ENCODE data around the gene SVIL. TPM values are rescaled to one million over a fixed set of nuclear protein-coding genes. Genes with fewer than 3 reads are reported as not detected.

The SVIL gene
- total RNA-seq, 1 donor from 2014 or later = 25.1 TPM

DNA sequence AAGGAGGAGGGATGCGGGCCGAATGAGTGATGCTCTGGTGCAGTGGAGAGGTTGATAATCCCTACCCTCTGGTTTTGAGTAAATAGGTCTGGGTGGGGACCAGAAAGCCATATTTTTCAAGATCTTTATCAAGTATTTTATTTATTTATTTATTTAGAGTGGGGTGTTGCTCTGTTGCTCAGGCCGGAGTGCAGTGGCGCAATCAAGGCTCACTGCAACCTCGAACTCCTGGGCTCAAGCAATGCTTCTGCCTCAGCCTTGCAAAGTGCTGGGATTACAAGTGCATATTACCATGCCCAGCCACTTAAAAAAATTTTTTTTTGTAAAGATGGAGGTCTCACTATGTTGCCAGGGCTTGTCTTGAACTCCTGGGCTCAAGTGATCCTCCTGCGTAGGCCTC lies 21.6 kb downstream of the SVIL start:
- Mint-ChIP-seq H3K27ac (no peak overlapping the region), H3K36me3 (peaks cover 10% of the 10 kb centered on the region), H3K9me3 (peaks cover 13% of the 10 kb centered on the region), H3K4me1 (peaks cover 21% of the 10 kb centered on the region), H3K27me3 (ENCODE audit: insufficient read depth, low read depth) (peaks cover 2% of the 10 kb centered on the region), H3K4me3 (no peak overlapping the region)
- H2AFZ ChIP-seq (replicated peaks) = no peak overlapping the region
- no peak overlapping the region for H3K4me2 ChIP-seq
- no peaks in the 10 kb centered on the region for H3K27me3 ChIP-seq
- no peak for DNase-seq (ENCODE audit: low spot score)
- H3K4me3 ChIP-seq = no peak overlapping the region
- H3K79me2 ChIP-seq (ENCODE audit: low read depth) = peaks cover 35% of the 10 kb centered on the region
- peaks cover 17% of the 10 kb centered on the region for H3K4me1 ChIP-seq
- H3K9ac ChIP-seq = no peak overlapping the region
- no peaks in the 10 kb centered on the region for H3K36me3 ChIP-seq
- H4K20me1 ChIP-seq (ENCODE audit: low read depth) = peaks cover 13% of the 10 kb centered on the region
- H3K9me3 ChIP-seq (ENCODE audit: low read depth) = no peaks in the 10 kb centered on the region
- H3K27ac ChIP-seq = no peak overlapping the region
- peaks cover 3% of the 10 kb centered on the region for H3F3A ChIP-seq (ENCODE audit: low read depth)
- no peak for TF ChIP-seq EZH2 (IDR thresholded peaks at IDR 0.05)
- no peak for TF ChIP-seq CTCF (IDR thresholded peaks at IDR 0.05)
- no peak for TF ChIP-seq EZH2phosphoT487 (IDR thresholded peaks at IDR 0.05)

GRCh38 chr10:29612657-29613056 lies 22.1 kb downstream of the SVIL start:
- Histone ChIP-seq H3K9ac (no peak overlapping the region), H2AFZ (replicated peaks) (no peak overlapping the region), H3K36me3 (no peaks in the 10 kb centered on the region), H4K20me1 (ENCODE audit: low read depth) (peaks cover 12% of the 10 kb centered on the region), H3F3A (ENCODE audit: low read depth) (no peaks in the 10 kb centered on the region), H3K27ac (no peak overlapping the region), H3K9me3 (ENCODE audit: low read depth) (no peaks in the 10 kb centered on the region), H3K4me1 (peaks cover 11% of the 10 kb centered on the region), H3K4me3 (no peak overlapping the region), H3K4me2 (no peak overlapping the region), H3K79me2 (ENCODE audit: low read depth) (peaks cover 33% of the 10 kb centered on the region), H3K27me3 (no peaks in the 10 kb centered on the region)
- Mint-ChIP-seq H3K27ac (no peak overlapping the region), H3K36me3 (peaks cover 10% of the 10 kb centered on the region), H3K4me3 (no peak overlapping the region), H3K9me3 (peaks cover 13% of the 10 kb centered on the region), H3K27me3 (ENCODE audit: insufficient read depth, low read depth) (peaks cover 2% of the 10 kb centered on the region), H3K4me1 (peaks cover 16% of the 10 kb centered on the region)
- TF ChIP-seq EZH2phosphoT487 (IDR thresholded peaks at IDR 0.05) (no peak), EZH2 (IDR thresholded peaks at IDR 0.05) (no peak), CTCF (IDR thresholded peaks at IDR 0.05) (no peak)
- DNase-seq (ENCODE audit: low spot score) = no peak

GRCh38 chr10:29611781-29612381 lies 22.9 kb downstream of the SVIL start:
- no peak overlapping the region for H3K4me3 Mint-ChIP-seq
- H3K4me2 ChIP-seq = no peak overlapping the region

More at GRCh38 chr10:29611781-29612381, 22.9 kb downstream of the SVIL start:
- Histone ChIP-seq H3K4me3 (no peak overlapping the region), H3K79me2 (ENCODE audit: low read depth) (peaks cover 25% of the 10 kb centered on the region), H3K27ac (no peak overlapping the region), H3K36me3 (no peaks in the 10 kb centered on the region), H3K27me3 (no peaks in the 10 kb centered on the region), H3F3A (ENCODE audit: low read depth) (no peaks in the 10 kb centered on the region), H3K4me1 (peaks cover 10% of the 10 kb centered on the region), H2AFZ (replicated peaks) (no peak overlapping the region), H4K20me1 (ENCODE audit: low read depth) (peaks cover 4% of the 10 kb centered on the region), H3K9me3 (ENCODE audit: low read depth) (no peaks in the 10 kb centered on the region), H3K9ac (no peak overlapping the region)
- peaks cover 13% of the 10 kb centered on the region for H3K9me3 Mint-ChIP-seq
- H3K36me3 Mint-ChIP-seq = peaks cover 10% of the 10 kb centered on the region
- H3K4me1 Mint-ChIP-seq = peaks cover 17% of the 10 kb centered on the region
- TF ChIP-seq EZH2phosphoT487 (IDR thresholded peaks at IDR 0.05) (no peak), EZH2 (IDR thresholded peaks at IDR 0.05) (no peak), CTCF (IDR thresholded peaks at IDR 0.05) (no peak)
- peaks cover 2% of the 10 kb centered on the region for H3K27me3 Mint-ChIP-seq (ENCODE audit: insufficient read depth, low read depth)
- H3K27ac Mint-ChIP-seq = no peak overlapping the region
- DNase-seq (ENCODE audit: low spot score) = peak; percentile 22
